Fibroblast of skin of back (primary cell): ENCODE results near the gene HSPA4.
A peak's percentile ranks its signal among the peaks of the same experiment; 100 is the strongest.

ENCODE experiments used
- DNase-seq: peaks from one replicate; pipeline ENCODE4 v3.0.0-alpha.2; 2013

Gene HSPA4

GRCh38 chr5:133106761-133107572 is 55.2 kb downstream of the HSPA4 start:
- DNase-seq: no peak

GRCh38 chr5:133108481-133108921 is 56.7 kb downstream of the HSPA4 start:
- DNase-seq: no peak

- DNase-seq: no peak
Measured at GRCh38 chr5:133109655-133110483, 58.1 kb downstream of the HSPA4 start.

GRCh38 chr5:133110709-133111108 is 58.9 kb downstream of the HSPA4 start:
- no peak for DNase-seq

GRCh38 chr5:133111299-133111698 is 59.5 kb downstream of the HSPA4 start:
- peak; percentile 74 for DNase-seq

GRCh38 chr5:133112026-133112660 is 60.3 kb downstream of the HSPA4 start:
- DNase-seq: no peak

- DNase-seq: peak; percentile 17
Measured at GRCh38 chr5:133113331-133114061, 61.7 kb downstream of the HSPA4 start.

- DNase-seq: no peak
Measured at GRCh38 chr5:133114166-133114932, 62.5 kb downstream of the HSPA4 start.

GRCh38 chr5:133114933-133115310 is 63.1 kb downstream of the HSPA4 start:
- no peak for DNase-seq

GRCh38 chr5:133116601-133117000 is 64.8 kb downstream of the HSPA4 start:
- no peak for DNase-seq

- DNase-seq: no peak
Measured at GRCh38 chr5:133117166-133117911, 65.5 kb downstream of the HSPA4 start.

GRCh38 chr5:133117912-133118445 is 66.2 kb downstream of the HSPA4 start:
- DNase-seq: no peak

- no peak for DNase-seq
Measured at GRCh38 chr5:133118741-133119140, 66.9 kb downstream of the HSPA4 start.

GRCh38 chr5:133119233-133119711 is 67.5 kb downstream of the HSPA4 start:
- no peak for DNase-seq

- no peak for DNase-seq
Measured at GRCh38 chr5:133120156-133120750, 68.4 kb downstream of the HSPA4 start.

GRCh38 chr5:133121080-133121479 is 69.3 kb downstream of the HSPA4 start:
- no peak for DNase-seq

- no peak for DNase-seq
Measured at GRCh38 chr5:133121611-133122150, 69.9 kb downstream of the HSPA4 start.

- no peak for DNase-seq
Measured at GRCh38 chr5:133122711-133123110, 70.9 kb downstream of the HSPA4 start.

GRCh38 chr5:133123297-133123696 is 71.5 kb downstream of the HSPA4 start:
- no peak for DNase-seq

GRCh38 chr5:133124891-133125290 is 73.1 kb downstream of the HSPA4 start:
- no peak for DNase-seq
